ENCODE results near the gene CFI. TPM values are rescaled to one million over a fixed set of nuclear protein-coding genes. Genes with fewer than 3 reads are reported as not detected.

CFI gene
- total and polyA plus RNA-seq, 2 of the 4 experiments (the other 2 are of a cell fraction): 0.12 to 0.18 TPM

GRCh38 chr4:109821185-109821584, 19.4 kb upstream of the CFI start:
- H3K79me1 ChIP-seq (ENCODE audit: low read depth in 1 of 2, low read length in 2 of 2): peaks cover 16 to 23% of the 10 kb centered on the region in 2 experiments; a peak in 3 of 4 replicates
- no peak overlapping the region for H2BK15ac ChIP-seq (ENCODE audit: low read depth, low read length)
- WGBS, 2 experiments (ENCODE audit: extremely low coverage in 2 of 2, insufficient read length in 1 of 2): no CpG with 5 or more reads among the region's 2 CpGs
- no peaks in the 10 kb centered on the region for H4K20me1 ChIP-seq (ENCODE audit: insufficient read depth, low read length)
- no peak overlapping the region for H2AFZ ChIP-seq (replicated peaks; ENCODE audit: low read length, poor library complexity)
- H2AK5ac ChIP-seq (ENCODE audit: low read depth, low read length): no peak overlapping the region
- no peak overlapping the region for H3K4me3 ChIP-seq (ENCODE audit: insufficient read depth, low read depth, low read length)
- no peak for DNase-seq
- in situ Hi-C loops (cut with MboI; ENCODE audit: low sequenced_read_pairs): no loop called here
- CTCF ChIA-PET: interaction anchor here (0.6 kb wide), 1 partner anchor 14 kb away, joined by 3 read pairs; no protein-coding TSS in a partner anchor
- H2BK20ac ChIP-seq (ENCODE audit: low read depth, low read length): no peak overlapping the region
- peaks cover 12% of the 10 kb centered on the region for H3K36me3 ChIP-seq (ENCODE audit: control insufficient read depth, insufficient read depth, low read length)
- 0 out of 2 replicates have a peak, but pooled peaks cover 1% of the 10 kb centered on the region for H3K4me1 ChIP-seq (ENCODE audit: control insufficient read depth, insufficient read depth, low read length)
- H4K8ac ChIP-seq (ENCODE audit: low read depth in 2 of 2, low read length in 2 of 2): no peak overlapping the region
- intact Hi-C loops (cut with micrococcal nuclease): loop anchor here (5.0 to 10.0 kb wide), 2 partner anchors 284 to 996 kb away; no protein-coding TSS in a partner anchor
- no peak overlapping the region for H3K23ac ChIP-seq (ENCODE audit: low read depth, low read length)
- H3K4ac ChIP-seq (ENCODE audit: low read depth, low read length): no peak overlapping the region
- no peak overlapping the region for H4K91ac ChIP-seq (ENCODE audit: insufficient read depth, low read depth, low read length)
- no peak overlapping the region for H3K18ac ChIP-seq (ENCODE audit: low read depth, low read length)
- H3K4me2 ChIP-seq (ENCODE audit: low read depth, low read length): no peak overlapping the region
- POLR2A ChIA-PET (ENCODE audit: unreplicated experiment): no interaction called here
- no peak overlapping the region for H2BK120ac ChIP-seq (ENCODE audit: low read depth, low read length)
- no peak overlapping the region for H3K27ac ChIP-seq (ENCODE audit: insufficient read depth, low read length)
- ATAC-seq (ENCODE audit: low read depth): no peak
- no peak overlapping the region for H3K9ac ChIP-seq (ENCODE audit: low read depth, low read length)
- H3K9me3 ChIP-seq (ENCODE audit: control insufficient read depth, insufficient read depth, low read length): no peaks in the 10 kb centered on the region
- dilution Hi-C loops (cut with HindIII; ENCODE audit: low sequenced_read_pairs, unreplicated experiment): no loop called here
- H2AK9ac ChIP-seq (replicated peaks; ENCODE audit: low read depth, low read length, poor library complexity): no peak overlapping the region
- BruUV-seq (replicated peaks): no TSS peak
- no peak overlapping the region for H3K14ac ChIP-seq (replicated peaks; ENCODE audit: low read depth, low read length)
- no peak overlapping the region for H2BK5ac ChIP-seq (ENCODE audit: low read depth, low read length, poor library complexity, severe bottlenecking)
- no peaks in the 10 kb centered on the region for H3K9me1 ChIP-seq (ENCODE audit: insufficient read depth, low read length)
- no peak for TF ChIP-seq RAD21 (IDR thresholded peaks at IDR 0.05; ENCODE audit: low read length)
- TF ChIP-seq ELK1 (IDR thresholded peaks at IDR 0.05; ENCODE audit: borderline replicate concordance, low read depth, low read length): no peak
- no peak; the same call in 1 of the 2 replicates for TF ChIP-seq USF2 (IDR thresholded peaks at IDR 0.05; ENCODE audit: low read depth, low read length)
- no peak for TF ChIP-seq RCOR1 (IDR thresholded peaks at IDR 0.05; ENCODE audit: insufficient replicate concordance, low read length)
- TF ChIP-seq RFX5 (IDR thresholded peaks at IDR 0.05; ENCODE audit: low read depth, low read length): no peak
- no peak for TF ChIP-seq SMC3 (IDR thresholded peaks at IDR 0.05; ENCODE audit: low read depth, low read length)
- TF ChIP-seq BHLHE40 (IDR thresholded peaks at IDR 0.05; ENCODE audit: low read depth, low read length): no peak
- TF ChIP-seq POLR2A (IDR thresholded peaks at IDR 0.05; ENCODE audit: low read depth, low read length): no peak
- TF ChIP-seq CHD1 (IDR thresholded peaks at IDR 0.05; ENCODE audit: low read depth, low read length): no peak
- TF ChIP-seq CTCF (conservative IDR thresholded peaks at IDR 0.05; ENCODE audit: low read depth, low read length): no peak
- TF ChIP-seq FOS (IDR thresholded peaks at IDR 0.05; ENCODE audit: low read depth, low read length): no peak
- no peak for TF ChIP-seq MAFK (IDR thresholded peaks at IDR 0.05; ENCODE audit: low read depth, low read length)
- no peak for TF ChIP-seq MAZ (IDR thresholded peaks at IDR 0.05; ENCODE audit: borderline replicate concordance, low read depth, low read length)
- TF ChIP-seq NFE2L2 (IDR thresholded peaks at IDR 0.05; ENCODE audit: low read depth, low read length): no peak
- TF ChIP-seq CEBPB (IDR thresholded peaks at IDR 0.05; ENCODE audit: low read depth, low read length): no peak
- TF ChIP-seq MXI1 (IDR thresholded peaks at IDR 0.05; ENCODE audit: borderline replicate concordance, low read depth, low read length): no peak
- no peak overlapping the region for H4K5ac ChIP-seq (ENCODE audit: low read depth, low read length)
- no peaks in the 10 kb centered on the region for H3K27me3 ChIP-seq (ENCODE audit: control insufficient read depth, insufficient read depth, low read length)
- no peak overlapping the region for H3K56ac ChIP-seq (ENCODE audit: extremely low read depth, insufficient read depth, low read length)
